GM06990 (cell line): ENCODE data around the gene RSPO4.

ENCODE experiments used
- DNase-seq: peaks from one replicate; pipeline ENCODE4 v3.0.0-alpha.2; 2011; ENCODE audit not compliant: insufficient read length; ENCODE audit errors: extremely low read depth
- H3K27me3 ChIP-seq: replicated peaks from 2 replicates; pipeline ENCODE4 v1.6.0; 2011; ENCODE audit warnings: low read length; ENCODE audit not compliant: control insufficient read depth, insufficient read depth
- H3K36me3 ChIP-seq: 2 replicates; pipeline ENCODE4 v1.5.1; 2011; ENCODE audit warnings: low read length; ENCODE audit not compliant: control insufficient read depth, insufficient read depth
- H3K4me3 ChIP-seq: replicated peaks from 2 replicates; pipeline ENCODE4 v1.5.1; 2011; ENCODE audit warnings: low read depth, mild to moderate bottlenecking, control low read depth, low read length
- TF ChIP-seq, protein P1 (sequence below): IDR thresholded peaks from 2 replicates; pipeline ENCODE4 v1.5.1; 2011; ENCODE audit warnings: low read length, control low read depth, mild to moderate bottlenecking, inconsistent platforms; ENCODE audit not compliant: insufficient read depth, poor library complexity, severe bottlenecking

The RSPO4 gene

DNA sequence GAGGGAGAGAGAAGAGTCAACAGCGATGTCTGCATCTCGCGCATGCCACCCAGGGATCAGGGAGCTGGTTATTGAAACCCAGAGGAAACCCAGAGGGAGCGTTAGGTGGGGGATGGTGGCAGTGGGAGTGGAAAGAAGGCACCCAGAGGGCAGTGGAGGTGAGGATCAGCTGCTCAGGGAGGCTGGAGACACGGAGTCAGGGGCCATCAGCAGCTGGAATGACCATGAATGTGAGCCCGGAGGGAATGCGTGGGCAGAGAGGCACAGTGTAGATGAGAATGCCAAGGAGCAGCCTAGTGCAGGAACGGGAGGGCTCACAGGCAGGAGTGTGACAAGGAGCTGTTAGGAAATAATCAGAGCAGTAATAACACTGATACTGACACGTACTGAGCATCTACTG lies 36.2 kb downstream of the RSPO4 start:
- H3K27me3 ChIP-seq, result no peaks in the 10 kb centered on the region; the same call in 1 of the 2 replicates
- DNase-seq, result no peak
- H3K4me3 ChIP-seq, result no peak overlapping the region
- H3K36me3 ChIP-seq, result no peaks in the 10 kb centered on the region
- TF ChIP-seq, protein P1, sequence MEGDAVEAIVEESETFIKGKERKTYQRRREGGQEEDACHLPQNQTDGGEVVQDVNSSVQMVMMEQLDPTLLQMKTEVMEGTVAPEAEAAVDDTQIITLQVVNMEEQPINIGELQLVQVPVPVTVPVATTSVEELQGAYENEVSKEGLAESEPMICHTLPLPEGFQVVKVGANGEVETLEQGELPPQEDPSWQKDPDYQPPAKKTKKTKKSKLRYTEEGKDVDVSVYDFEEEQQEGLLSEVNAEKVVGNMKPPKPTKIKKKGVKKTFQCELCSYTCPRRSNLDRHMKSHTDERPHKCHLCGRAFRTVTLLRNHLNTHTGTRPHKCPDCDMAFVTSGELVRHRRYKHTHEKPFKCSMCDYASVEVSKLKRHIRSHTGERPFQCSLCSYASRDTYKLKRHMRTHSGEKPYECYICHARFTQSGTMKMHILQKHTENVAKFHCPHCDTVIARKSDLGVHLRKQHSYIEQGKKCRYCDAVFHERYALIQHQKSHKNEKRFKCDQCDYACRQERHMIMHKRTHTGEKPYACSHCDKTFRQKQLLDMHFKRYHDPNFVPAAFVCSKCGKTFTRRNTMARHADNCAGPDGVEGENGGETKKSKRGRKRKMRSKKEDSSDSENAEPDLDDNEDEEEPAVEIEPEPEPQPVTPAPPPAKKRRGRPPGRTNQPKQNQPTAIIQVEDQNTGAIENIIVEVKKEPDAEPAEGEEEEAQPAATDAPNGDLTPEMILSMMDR, result no peak

DNA sequence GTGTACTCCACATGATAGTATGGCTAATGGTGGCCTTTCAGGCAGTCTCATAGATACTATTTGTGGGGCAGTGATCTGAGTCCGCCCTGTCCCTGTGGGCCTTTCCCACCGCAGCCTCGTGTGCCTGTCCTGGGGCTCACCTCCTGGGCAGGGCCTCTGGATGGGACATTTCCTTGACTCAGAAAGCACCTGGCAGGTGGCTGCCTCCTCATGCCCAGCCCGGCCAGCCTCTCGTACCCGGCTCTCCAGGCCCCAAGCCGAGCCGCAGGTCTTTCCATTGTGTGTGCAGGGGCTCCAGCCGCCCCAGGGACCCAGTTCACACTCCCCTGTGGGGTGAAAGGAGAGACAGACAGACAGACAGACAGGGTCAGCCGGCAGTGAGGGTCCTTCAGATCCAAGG lies 38.3 kb downstream of the RSPO4 start:
- H3K36me3 ChIP-seq, result no peaks in the 10 kb centered on the region
- TF ChIP-seq, protein P1, result no peak
- no peak overlapping the region for H3K4me3 ChIP-seq
- DNase-seq, result no peak
- H3K27me3 ChIP-seq, result no peaks in the 10 kb centered on the region; the same call in 1 of the 2 replicates

DNA sequence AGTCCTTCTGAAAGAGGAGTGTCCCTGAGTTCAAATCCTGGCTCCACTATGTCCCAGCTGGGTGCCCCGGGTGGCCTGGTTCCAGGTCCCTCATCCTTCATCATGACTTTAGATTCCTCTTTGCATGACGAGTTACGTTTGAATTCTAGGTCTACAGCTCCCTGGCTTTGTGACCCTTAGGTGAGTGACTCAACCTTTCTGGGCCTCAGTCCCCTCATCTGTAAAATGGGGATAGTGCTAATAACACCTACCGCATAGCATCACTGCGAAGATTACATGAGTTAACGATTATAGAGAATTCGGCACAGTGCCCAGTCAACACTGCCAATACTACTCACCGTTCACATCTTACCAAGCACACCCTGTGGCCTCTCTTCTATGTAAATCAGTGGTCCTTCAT lies 39.4 kb downstream of the RSPO4 start:
- no peak for DNase-seq
- Histone ChIP-seq H3K36me3 (no peaks in the 10 kb centered on the region), H3K4me3 (no peak overlapping the region), H3K27me3 (no peaks in the 10 kb centered on the region; the same call in 1 of the 2 replicates)
- TF ChIP-seq, protein P1, result no peak

DNA sequence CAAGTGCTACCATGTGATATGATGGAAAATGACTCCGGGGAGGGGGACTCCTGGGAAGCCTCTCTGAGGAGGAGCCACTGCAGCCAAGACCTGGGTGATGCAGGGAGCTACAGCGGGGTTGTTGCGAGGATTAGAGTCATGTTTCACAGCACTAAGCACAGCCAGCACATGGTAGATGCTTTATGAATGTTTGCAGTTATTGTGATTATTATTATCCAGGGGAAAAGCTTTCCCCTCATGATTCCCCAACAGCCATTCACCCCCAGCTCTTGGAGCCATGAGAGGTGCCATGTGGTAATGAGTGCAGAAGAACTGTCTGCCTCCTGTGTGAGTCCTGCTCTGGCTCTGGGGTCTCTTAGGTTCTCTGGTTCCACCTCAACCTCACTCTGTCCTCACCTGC lies 39.9 kb downstream of the RSPO4 start:
- H3K27me3 ChIP-seq, result no peaks in the 10 kb centered on the region; the same call in 1 of the 2 replicates
- TF ChIP-seq, protein P1, result no peak
- DNase-seq, result no peak
- H3K36me3 ChIP-seq, result no peaks in the 10 kb centered on the region
- no peak overlapping the region for H3K4me3 ChIP-seq

DNA sequence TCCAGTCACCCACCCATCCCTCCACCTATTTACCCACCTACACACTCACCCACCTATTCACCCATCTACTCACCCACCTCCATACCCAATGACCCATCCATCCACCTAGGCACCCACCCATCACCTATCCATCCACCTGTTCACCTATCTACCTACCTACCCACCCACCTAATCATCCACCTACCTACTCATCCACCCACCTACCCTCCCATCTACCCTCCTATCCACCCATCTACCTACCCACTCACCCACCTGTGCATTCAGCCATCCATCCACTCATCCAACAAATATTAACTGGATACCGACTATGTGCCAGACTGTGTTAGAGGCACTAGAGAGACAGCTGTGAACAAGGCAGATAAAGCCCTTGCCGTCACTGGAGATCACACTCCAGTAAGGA lies 40.3 kb downstream of the RSPO4 start:
- H3K27me3 ChIP-seq, result no peaks in the 10 kb centered on the region; the same call in 1 of the 2 replicates
- no peak overlapping the region for H3K4me3 ChIP-seq
- DNase-seq, result no peak

More for the DNA sequence above, 40.3 kb downstream of the RSPO4 start:
- TF ChIP-seq, protein P1, result no peak
- H3K36me3 ChIP-seq, result no peaks in the 10 kb centered on the region
